Measurements from ENCODE around the gene DNAI2. TPM values are rescaled to one million over a fixed set of nuclear protein-coding genes. Genes with fewer than 3 reads are reported as not detected.

DNAI2 gene
- total and polyA plus RNA-seq, 8 donors = 0.11 to 0.77 TPM; not detected in 6

DNA sequence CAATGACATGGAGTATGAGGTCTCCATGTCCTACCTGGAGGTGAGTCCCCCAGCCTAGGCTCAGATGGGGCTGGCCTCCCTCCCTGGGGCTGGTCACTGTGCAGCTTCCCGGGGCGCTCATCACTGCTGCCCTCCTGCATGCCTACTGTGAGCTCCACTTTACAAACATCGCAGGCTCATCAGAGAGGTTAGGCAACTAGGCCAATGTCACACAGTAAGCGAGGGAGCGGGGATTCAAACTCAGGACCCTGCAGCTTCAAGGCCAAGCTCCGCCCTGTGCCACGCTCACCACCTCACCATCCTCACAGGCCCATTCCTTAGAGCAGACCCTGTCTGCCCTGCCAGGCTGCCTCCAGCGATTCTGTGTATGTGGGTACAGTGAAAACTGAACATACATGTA is 69.1 kb downstream of the DNAI2 start:
- DNase-seq (no peak), ATAC-seq (no peak), FAIRE-seq (no peak)
- H3K4me1 ChIP-seq = no peaks in the 10 kb centered on the region
- H3K27ac ChIP-seq = no peak overlapping the region
- 74 to 93% methylated on average over 8 of the region's 8 CpGs for WGBS, 2 donors
- no peak overlapping the region for H3K4me3 ChIP-seq
- H3K9me3 ChIP-seq = no peaks in the 10 kb centered on the region
- no peaks in the 10 kb centered on the region for H3K27me3 ChIP-seq
- TF ChIP-seq, protein P1, sequence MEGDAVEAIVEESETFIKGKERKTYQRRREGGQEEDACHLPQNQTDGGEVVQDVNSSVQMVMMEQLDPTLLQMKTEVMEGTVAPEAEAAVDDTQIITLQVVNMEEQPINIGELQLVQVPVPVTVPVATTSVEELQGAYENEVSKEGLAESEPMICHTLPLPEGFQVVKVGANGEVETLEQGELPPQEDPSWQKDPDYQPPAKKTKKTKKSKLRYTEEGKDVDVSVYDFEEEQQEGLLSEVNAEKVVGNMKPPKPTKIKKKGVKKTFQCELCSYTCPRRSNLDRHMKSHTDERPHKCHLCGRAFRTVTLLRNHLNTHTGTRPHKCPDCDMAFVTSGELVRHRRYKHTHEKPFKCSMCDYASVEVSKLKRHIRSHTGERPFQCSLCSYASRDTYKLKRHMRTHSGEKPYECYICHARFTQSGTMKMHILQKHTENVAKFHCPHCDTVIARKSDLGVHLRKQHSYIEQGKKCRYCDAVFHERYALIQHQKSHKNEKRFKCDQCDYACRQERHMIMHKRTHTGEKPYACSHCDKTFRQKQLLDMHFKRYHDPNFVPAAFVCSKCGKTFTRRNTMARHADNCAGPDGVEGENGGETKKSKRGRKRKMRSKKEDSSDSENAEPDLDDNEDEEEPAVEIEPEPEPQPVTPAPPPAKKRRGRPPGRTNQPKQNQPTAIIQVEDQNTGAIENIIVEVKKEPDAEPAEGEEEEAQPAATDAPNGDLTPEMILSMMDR (IDR thresholded peaks at IDR 0.05) = no peak
- no peaks in the 10 kb centered on the region for H3K36me3 ChIP-seq
- intact Hi-C loops (cut with DNase I) = no loop called here

DNA sequence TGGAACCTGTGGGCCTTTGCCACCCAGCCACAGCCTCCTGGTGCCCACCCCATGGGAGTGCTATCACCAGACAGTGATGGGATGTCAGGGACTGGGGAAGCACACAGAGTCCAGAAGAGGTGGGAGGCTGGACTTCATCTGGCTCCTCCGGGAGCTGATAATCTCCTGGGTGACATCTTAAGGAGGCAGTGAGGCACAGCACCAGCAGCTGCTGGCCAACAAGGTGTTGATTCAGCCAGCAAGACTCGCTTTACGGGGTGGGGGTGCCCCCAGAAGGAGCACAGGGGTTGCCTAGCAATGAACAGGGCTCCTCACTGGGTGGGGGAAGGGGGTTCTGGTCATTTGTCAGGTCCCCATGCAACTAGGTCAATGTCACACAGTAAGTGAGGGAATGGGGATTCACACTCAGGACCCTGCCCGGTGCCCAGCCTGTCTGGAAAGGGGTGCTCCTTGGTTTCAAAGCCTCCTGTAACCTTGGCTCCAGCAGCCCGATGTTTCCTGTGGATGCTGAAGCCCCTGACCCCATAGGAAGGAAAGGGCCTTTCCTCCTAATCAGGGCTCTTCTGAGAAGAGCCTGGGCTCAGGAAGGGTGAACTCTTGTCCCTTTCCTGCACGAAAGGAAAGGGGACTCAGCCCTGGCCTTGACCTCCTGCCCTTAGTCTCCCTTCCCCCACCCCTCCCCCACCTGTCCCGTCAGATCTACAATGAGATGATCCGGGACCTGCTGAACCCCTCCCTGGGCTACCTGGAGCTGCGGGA is 69.7 kb downstream of the DNAI2 start:
- FAIRE-seq (no peak), DNase-seq (no peak), ATAC-seq (peak in 2 of 4 donors; percentile 8 to 30)
- H3K9me3 ChIP-seq = no peaks in the 10 kb centered on the region
- H3K4me1 ChIP-seq = no peaks in the 10 kb centered on the region
- WGBS, 2 donors = 31 to 40% methylated on average over 9 of the region's 9 CpGs
- intact Hi-C loops (cut with DNase I) = no loop called here
- TF ChIP-seq, protein P1 (IDR thresholded peaks at IDR 0.05) = no peak
- no peak overlapping the region for H3K4me3 ChIP-seq
- H3K27ac ChIP-seq = no peak overlapping the region
- H3K36me3 ChIP-seq = no peaks in the 10 kb centered on the region
- no peaks in the 10 kb centered on the region for H3K27me3 ChIP-seq

DNA sequence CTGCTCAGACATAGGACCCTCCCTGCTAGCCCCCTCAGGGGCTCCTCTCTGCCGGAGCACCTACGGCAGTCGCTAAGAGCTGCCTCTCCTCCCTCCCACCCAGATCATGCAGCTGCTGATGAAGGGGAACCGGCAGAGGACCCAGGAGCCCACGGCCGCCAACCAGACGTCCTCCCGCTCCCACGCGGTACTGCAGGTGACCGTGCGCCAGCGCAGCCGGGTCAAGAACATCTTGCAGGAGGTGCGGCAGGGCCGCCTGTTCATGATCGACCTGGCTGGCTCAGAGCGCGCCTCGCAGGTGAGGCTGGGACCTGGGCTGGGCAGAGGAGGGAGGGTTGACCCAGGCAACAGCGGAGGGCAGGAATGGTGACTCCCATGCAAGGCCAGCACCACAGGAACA is 70.6 kb downstream of the DNAI2 start:
- ATAC-seq = no peak
- H3K9me3 ChIP-seq = no peaks in the 10 kb centered on the region
- intact Hi-C loops (cut with DNase I) = no loop called here
- no peaks in the 10 kb centered on the region for H3K27me3 ChIP-seq
- no peak overlapping the region for H3K4me3 ChIP-seq
- no peak overlapping the region for H3K27ac ChIP-seq
- WGBS, 2 donors = 38 to 42% methylated on average over 21 of the region's 21 CpGs
- FAIRE-seq = no peak
- H3K4me1 ChIP-seq = no peaks in the 10 kb centered on the region
- H3K36me3 ChIP-seq = no peaks in the 10 kb centered on the region
- TF ChIP-seq, protein P1 (IDR thresholded peaks at IDR 0.05) = no peak
- no peak for DNase-seq

DNA sequence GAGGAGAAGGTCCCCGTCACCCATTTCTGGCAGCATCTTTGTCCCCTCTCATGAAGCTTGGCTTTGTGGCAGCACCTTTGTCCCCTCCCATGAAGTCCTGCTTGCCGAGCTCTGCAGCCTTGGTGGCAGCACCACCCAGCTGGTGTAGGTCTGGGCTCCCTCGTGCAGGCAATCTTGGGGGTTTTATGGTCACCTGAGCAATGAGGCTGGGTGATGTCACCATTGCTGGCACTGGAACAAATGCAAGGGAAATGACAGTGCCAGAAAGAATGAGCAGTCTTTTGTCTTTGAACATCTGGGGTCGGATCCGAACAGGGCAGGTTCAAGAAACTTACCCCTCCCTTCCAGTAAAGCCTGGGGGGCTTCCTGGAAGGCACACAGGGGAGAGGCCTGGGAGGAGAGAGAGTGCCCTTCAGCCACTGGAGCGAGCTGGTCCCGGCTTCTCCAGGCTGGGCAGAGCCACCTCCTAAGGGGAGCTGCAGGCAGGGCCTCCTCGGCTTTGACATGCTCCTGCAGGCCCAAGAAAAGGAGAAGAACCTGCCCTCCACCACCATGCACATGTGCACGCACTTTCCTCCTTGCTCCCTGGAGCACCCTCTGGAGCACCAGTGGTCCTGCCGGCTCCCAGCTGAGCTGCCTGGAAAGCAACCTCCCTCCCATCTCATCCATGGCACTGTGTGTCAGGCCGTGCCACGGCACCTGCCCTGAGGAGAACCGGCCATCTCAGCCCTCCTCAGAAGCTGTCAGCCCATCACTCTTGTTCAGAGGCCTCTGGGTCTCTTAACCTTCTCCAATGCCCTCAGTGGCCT is 71.6 kb downstream of the DNAI2 start:
- WGBS, 2 donors = 63% methylated on average over 12 to 13 of the region's 13 CpGs
- DNase-seq (peak in 1 of 6 donors; percentile 43), FAIRE-seq (no peak), ATAC-seq (no peak)
- no peaks in the 10 kb centered on the region for H3K36me3 ChIP-seq
- no peaks in the 10 kb centered on the region for H3K9me3 ChIP-seq
- TF ChIP-seq, protein P1 (IDR thresholded peaks at IDR 0.05) = no peak
- H3K27ac ChIP-seq = no peak overlapping the region
- intact Hi-C loops (cut with DNase I) = no loop called here
- no peaks in the 10 kb centered on the region for H3K27me3 ChIP-seq
- H3K4me1 ChIP-seq = no peaks in the 10 kb centered on the region
- H3K4me3 ChIP-seq = no peak overlapping the region
